ENCODE data around the gene AIF1L. TPM values are rescaled to one million over a fixed set of nuclear protein-coding genes. Genes with fewer than 3 reads are reported as not detected.

AIF1L gene
- total and polyA plus RNA-seq, 7 donors: 2.4 to 11.6 (median 3.2) TPM

GRCh38 chr9:131116281-131117120, 20.2 kb downstream of the AIF1L start:
- Histone ChIP-seq H3K4me1 (no peaks in the 10 kb centered on the region), H3K27ac (peak overlapping the region in 1 of 4 donors; percentile 27), H3K9me3 (no peaks in the 10 kb centered on the region), H3K36me3 (no peaks in the 10 kb centered on the region), H3K27me3 (no peaks in the 10 kb centered on the region), H3K4me3 (no peak overlapping the region)
- TF ChIP-seq POLR2A (IDR thresholded peaks at IDR 0.05): no peak
- no peak for TF ChIP-seq POLR2AphosphoS5 (IDR thresholded peaks at IDR 0.05)
- no peak for TF ChIP-seq CTCF (IDR thresholded peaks at IDR 0.05)
- TF ChIP-seq EP300 (IDR thresholded peaks at IDR 0.05): no peak
- peak; percentile 61 for DNase-seq
- WGBS, 2 donors: 85 to 87% methylated on average over 22 of the region's 22 CpGs
- intact Hi-C loops (cut with DNase I): no loop called here

GRCh38 chr9:131117121-131117761, 20.9 kb downstream of the AIF1L start:
- WGBS, 2 donors: 59 to 65% methylated on average over 13 of the region's 13 CpGs
- peak; percentile 62 for DNase-seq
- intact Hi-C loops (cut with DNase I): no loop called here
- Histone ChIP-seq H3K4me1 (no peaks in the 10 kb centered on the region), H3K4me3 (no peak overlapping the region), H3K9me3 (no peaks in the 10 kb centered on the region), H3K27me3 (no peaks in the 10 kb centered on the region), H3K36me3 (no peaks in the 10 kb centered on the region), H3K27ac (peak overlapping the region in 1 of 4 donors; percentile 27)
- TF ChIP-seq POLR2A (IDR thresholded peaks at IDR 0.05) (no peak), CTCF (IDR thresholded peaks at IDR 0.05) (no peak), EP300 (IDR thresholded peaks at IDR 0.05) (no peak), POLR2AphosphoS5 (IDR thresholded peaks at IDR 0.05) (no peak)

- TF ChIP-seq CTCF (IDR thresholded peaks at IDR 0.05) (no peak), POLR2A (IDR thresholded peaks at IDR 0.05) (no peak), EP300 (IDR thresholded peaks at IDR 0.05) (no peak), POLR2AphosphoS5 (IDR thresholded peaks at IDR 0.05) (no peak)
Measured at GRCh38 chr9:131117762-131118145, 21.4 kb downstream of the AIF1L start.

GRCh38 chr9:131119600-131119999, 23.3 kb downstream of the AIF1L start:
- H3K4me1 ChIP-seq: peaks cover 0 to 3% (median 3%) of the 10 kb centered on the region in 4 donors
- no peak overlapping the region for H3K4me3 ChIP-seq
- intact Hi-C loops (cut with DNase I): no loop called here
- TF ChIP-seq POLR2A (IDR thresholded peaks at IDR 0.05) (no peak), POLR2AphosphoS5 (IDR thresholded peaks at IDR 0.05) (no peak), EP300 (IDR thresholded peaks at IDR 0.05) (no peak), CTCF (IDR thresholded peaks at IDR 0.05) (no peak)
- H3K27me3 ChIP-seq: no peaks in the 10 kb centered on the region
- 80 to 86% methylated on average over 8 of the region's 8 CpGs for WGBS, 2 donors
- peak; percentile 48 for DNase-seq
- H3K27ac ChIP-seq: no peak overlapping the region
- no peaks in the 10 kb centered on the region for H3K9me3 ChIP-seq
- no peaks in the 10 kb centered on the region for H3K36me3 ChIP-seq

More at GRCh38 chr9:131117762-131118145, 21.4 kb downstream of the AIF1L start:
- peak; percentile 28 for DNase-seq
- Histone ChIP-seq H3K9me3 (no peaks in the 10 kb centered on the region), H3K4me1 (no peaks in the 10 kb centered on the region), H3K27ac (peak overlapping the region in 1 of 4 donors; percentile 27), H3K4me3 (no peak overlapping the region), H3K27me3 (no peaks in the 10 kb centered on the region), H3K36me3 (no peaks in the 10 kb centered on the region)
- intact Hi-C loops (cut with DNase I): no loop called here
- 68 to 77% methylated on average over 4 of the region's 4 CpGs for WGBS, 2 donors
